Ovary (tissue), 3 donors: ENCODE data around the gene RNF40.
A peak's percentile ranks its signal among the peaks of the same experiment; 100 is the strongest.

Experiments
- CTCF ChIP-seq, 3 donors: fragments of 450-650 bp in 2 of 3; fragments of 200-600 bp in 1 of 3; IDR thresholded peaks; one replicate each; pipeline versions ENCODE4 v1.5.1 to v1.8.0; 2016 to 2022; ENCODE audit warnings: antibody characterized with exemption in 3 of 3, mild to moderate bottlenecking in 1 of 3
- EP300 ChIP-seq: sonication (generic); formaldehyde crosslinking; IDR thresholded peaks from one replicate; pipeline ENCODE4 v1.6.1; 2017; ENCODE audit warnings: antibody characterized with exemption
- POLR2A ChIP-seq: fragments of 450-650 bp; IDR thresholded peaks from one replicate; pipeline ENCODE4 v1.6.1; 2017; ENCODE audit warnings: antibody characterized with exemption, mild to moderate bottlenecking, moderate library complexity
- donor health status: DM: no; HTN: no; CAD: no.

- TF ChIP-seq CTCF (IDR thresholded peaks at IDR 0.05) = peak in 1 of 3 donors; percentile 24
- peak; percentile 94 for TF ChIP-seq POLR2A
- TF ChIP-seq EP300 = no peak
Observed at GRCh38 chr16:30761928-30762902, at the start of gene RNF40, which contains the start of gene CFAP119.
